CD4-positive, alpha-beta T cell treated with Interleukin-6 for 4 hours (primary cell): Measurements from ENCODE around the gene MZT1.
"Not testable (repeated sequence)": the region's sequence is repeated elsewhere in the genome, so short reads cannot be mapped to it uniquely, and the experiment has no call there.

Experiments
- DNase-seq: peaks from one replicate; pipeline ENCODE4 v3.0.0-alpha.2; 2020; ENCODE audit warnings: mixed read lengths

The MZT1 gene

GRCh38 chr13:72727417-72728289, at the start of gene MZT1, which contains the start of gene BORA:
Gene MZT1, minus strand, starts transcription at chr13:72727629. Its CDS starts 27 bp downstream, at chr13:72727602.
Gene BORA, plus strand, starts transcription at chr13:72727923. Its CDS starts 1,018 bp downstream, at chr13:72728941.
- DNase-seq = peak; percentile 95

- DNase-seq = no peak
Measured at GRCh38 chr13:72774019-72774418, 46.6 kb upstream of the MZT1 start.

GRCh38 chr13:72763411-72763810, 36.0 kb upstream of the MZT1 start:
- no peak for DNase-seq

GRCh38 chr13:72760189-72760588, 32.8 kb upstream of the MZT1 start:
- DNase-seq = no peak

GRCh38 chr13:72757792-72758535, 30.5 kb upstream of the MZT1 start:
- no peak for DNase-seq

- no peak for DNase-seq
Measured at GRCh38 chr13:72754111-72754510, 26.7 kb upstream of the MZT1 start.

- DNase-seq = no peak
Measured at GRCh38 chr13:72751220-72751619, 23.8 kb upstream of the MZT1 start.

- no peak for DNase-seq
Measured at GRCh38 chr13:72745260-72745659, 17.8 kb upstream of the MZT1 start.

- no peak for DNase-seq
Measured at GRCh38 chr13:72740015-72740414, 12.6 kb upstream of the MZT1 start.

GRCh38 chr13:72737033-72737432, 9.6 kb upstream of the MZT1 start:
- no peak for DNase-seq

- DNase-seq = no peak
Measured at GRCh38 chr13:72728290-72728605, 819 bp upstream of the MZT1 start.

GRCh38 chr13:72726726-72727416, 558 bp downstream of the MZT1 start:
- peak; percentile 38 for DNase-seq

GRCh38 chr13:72726185-72726584, 1.2 kb downstream of the MZT1 start:
- DNase-seq = not testable (repeated sequence)

- DNase-seq = no peak
Measured at GRCh38 chr13:72716776-72717175, 10.7 kb downstream of the MZT1 start.

GRCh38 chr13:72700509-72700908, 26.9 kb downstream of the MZT1 start:
- no peak for DNase-seq

GRCh38 chr13:72698164-72698563, 29.3 kb downstream of the MZT1 start:
- DNase-seq = no peak

GRCh38 chr13:72696579-72696978, 30.9 kb downstream of the MZT1 start:
- no peak for DNase-seq

- DNase-seq = no peak
Measured at GRCh38 chr13:72694314-72694713, 33.1 kb downstream of the MZT1 start.

GRCh38 chr13:72693832-72694231, 33.6 kb downstream of the MZT1 start:
- DNase-seq = no peak

GRCh38 chr13:72692884-72693514, 34.4 kb downstream of the MZT1 start:
- DNase-seq = no peak

GRCh38 chr13:72689181-72689696, 38.2 kb downstream of the MZT1 start:
- DNase-seq = no peak

GRCh38 chr13:72686766-72687165, 40.7 kb downstream of the MZT1 start:
- no peak for DNase-seq

- DNase-seq = no peak
Measured at GRCh38 chr13:72680353-72680752, 47.1 kb downstream of the MZT1 start.
